ENCODE measurements around the gene CLEC7A.

CLEC7A gene

DNA sequence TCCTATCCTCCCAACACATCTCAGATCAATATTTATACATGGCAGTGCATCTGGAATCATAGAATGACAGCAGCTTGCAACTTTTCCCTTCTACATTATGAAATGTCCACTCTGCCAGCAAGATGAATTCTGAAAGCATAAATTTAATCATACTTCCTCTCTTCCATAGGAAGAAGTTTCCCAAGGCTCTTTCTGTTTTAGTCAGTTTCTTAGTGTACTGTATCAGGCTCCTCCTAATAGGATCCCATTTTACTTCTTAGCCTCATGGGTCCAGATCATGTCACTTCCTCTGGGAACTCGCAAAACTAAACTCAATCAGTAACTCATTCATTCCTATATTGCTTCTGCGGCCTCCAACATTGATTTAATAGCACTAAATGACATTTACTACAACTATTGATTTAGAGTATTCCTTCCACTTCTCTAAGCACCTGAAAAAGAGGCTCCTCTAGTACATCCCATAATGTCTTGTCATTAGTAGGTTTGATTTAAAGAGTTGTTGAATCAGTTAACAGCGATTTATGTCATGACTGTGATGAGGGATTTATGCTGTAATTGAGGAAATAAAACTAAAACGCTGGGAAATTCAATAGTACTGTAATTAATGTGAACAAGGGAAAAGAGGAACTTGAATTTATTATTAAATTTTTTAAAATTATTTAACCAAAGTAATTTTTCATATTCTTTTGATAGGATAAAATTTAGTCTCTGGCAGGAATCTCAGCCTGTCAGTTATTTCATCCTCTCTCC lies 35.2 kb downstream of the CLEC7A start:
- DNase-seq (ENCODE audit: low read depth in 2 of 2), result no peak

DNA sequence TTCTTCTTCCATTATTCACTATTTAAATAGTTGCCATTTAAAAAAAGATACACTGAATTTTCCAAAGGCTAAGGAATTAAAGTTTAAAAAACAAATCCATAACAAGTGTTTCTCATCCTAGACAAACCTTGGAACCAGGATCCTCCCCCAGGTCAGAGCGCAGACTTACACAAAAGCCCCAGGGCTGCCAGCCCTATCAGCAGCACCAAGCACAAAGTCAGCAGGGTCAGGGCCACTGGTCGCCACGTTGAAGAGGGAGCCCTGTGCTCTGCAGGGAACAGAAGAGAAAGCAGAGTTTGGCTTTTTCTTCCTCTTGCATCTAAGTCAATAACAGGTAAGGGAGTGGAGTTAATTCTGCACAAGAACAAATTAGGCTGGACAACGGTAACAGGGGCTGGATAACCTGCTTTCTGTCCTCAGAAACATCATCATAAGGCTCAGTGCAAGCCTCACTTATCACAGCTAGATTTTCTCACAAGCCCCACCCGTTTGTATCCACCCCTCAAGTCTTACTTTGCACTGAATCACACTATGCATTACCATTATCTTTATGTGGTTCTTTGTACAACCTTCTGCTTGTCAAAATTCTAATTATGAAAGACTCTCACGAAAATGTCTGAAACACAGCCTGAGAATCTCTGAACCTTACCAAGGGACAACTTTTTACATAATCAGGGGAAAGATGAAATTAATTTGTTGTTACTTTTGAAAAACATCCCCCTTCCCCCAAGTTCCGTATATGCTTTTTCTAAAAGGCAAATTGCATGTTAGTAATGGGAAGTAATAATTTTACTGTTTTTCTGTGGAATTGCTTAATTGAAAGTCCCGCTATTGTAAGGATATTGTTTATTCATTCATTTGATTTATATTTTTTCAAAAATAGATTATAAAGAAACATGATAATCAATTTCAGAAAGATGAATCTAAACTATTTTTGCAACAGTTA lies 40.8 kb downstream of the CLEC7A start:
- no peak for DNase-seq (ENCODE audit: low read depth in 2 of 2)

DNA sequence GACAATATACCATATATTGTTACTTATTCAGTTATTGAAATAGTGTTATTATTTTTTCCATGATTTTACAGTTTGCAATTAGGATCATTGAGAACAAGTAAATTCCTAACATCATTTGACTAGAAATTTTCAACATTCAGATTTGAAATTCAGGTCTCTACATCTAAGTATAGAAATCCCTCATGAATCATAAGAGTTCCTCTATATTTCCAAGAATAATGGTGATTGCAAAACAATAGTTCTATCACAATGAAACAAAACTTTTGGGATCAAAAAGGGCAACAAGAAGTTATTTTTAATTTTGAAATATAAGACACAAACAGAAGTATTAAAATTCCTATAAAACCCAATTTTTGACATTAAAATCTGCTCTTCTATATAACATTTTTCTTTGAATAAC lies 42.0 kb downstream of the CLEC7A start:
- no peak for DNase-seq (ENCODE audit: low read depth in 2 of 2)

DNA sequence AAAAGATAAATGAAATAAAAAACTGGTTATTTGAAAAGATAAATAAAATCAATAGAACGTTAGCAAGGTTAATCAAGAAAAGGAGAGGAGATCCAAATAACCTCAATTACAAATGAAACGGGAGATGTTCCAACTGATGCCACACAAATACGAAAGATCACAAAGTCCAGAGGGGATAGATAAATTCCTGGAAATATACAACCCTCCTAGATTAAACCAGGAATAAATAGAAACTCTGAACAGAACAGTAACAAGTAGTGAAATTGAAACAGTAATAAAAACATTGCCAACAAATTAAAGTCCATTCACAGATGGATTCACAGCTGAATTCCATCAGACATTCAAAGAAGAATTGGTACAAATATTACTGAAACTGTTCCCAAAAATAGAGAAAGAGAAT lies 43.6 kb downstream of the CLEC7A start:
- no peak for DNase-seq (ENCODE audit: low read depth in 2 of 2)

DNA sequence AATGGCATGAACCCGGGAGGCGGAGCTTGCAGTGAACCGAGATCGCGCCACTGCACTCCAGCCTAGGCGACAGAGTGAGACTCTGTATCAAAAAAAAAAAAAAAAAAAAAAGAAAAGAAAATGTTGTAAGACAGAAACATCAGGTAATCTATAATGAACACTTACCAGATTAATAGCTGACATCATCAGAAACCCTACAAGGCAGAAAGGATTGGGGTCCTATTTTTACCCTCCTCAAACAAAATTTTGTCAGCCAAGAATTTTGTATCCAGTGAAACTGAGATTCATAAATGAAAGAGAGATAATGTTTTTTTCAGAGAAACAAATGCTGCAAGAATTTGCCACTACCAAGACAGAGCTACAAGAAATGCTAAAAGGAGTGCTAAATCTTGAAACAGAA lies 45.3 kb downstream of the CLEC7A start:
- no peak for DNase-seq (ENCODE audit: low read depth in 2 of 2)

DNA sequence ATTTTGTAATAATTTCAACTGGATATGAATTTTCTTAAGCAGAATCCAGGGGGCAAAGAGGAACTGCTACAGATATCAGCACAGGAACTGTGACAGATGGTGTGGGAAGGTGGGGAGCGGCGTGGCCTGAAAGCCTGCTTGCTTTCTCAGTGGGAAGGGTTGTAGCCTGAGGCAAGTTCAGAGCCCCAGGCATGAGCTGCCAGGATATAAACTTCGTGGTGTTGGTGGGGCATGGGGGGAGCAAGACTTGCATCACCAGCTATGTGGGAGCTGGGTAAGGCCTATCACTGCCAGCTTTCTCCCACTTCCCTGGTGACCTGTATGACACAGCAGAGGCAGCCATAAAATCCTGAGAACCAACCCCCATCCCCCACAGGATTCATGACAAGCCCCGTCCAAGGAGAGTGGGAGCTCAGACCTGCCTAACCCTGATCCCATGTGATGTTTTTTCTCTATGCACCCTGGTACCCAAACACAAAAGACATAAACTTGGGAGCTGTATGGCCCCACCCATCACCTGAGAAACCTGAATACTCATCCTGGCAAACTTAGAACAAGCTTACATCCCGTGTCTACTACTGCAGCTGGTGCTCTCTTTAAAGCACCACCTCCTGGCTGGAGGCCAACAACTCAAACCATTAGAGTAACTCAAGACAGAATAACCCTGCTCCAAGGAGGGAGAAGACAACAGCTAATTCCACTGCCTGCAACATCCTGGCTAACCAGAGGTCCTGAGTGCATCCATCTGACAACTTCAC lies 47.7 kb downstream of the CLEC7A start:
- DNase-seq (ENCODE audit: low read depth in 2 of 2), result no peak

DNA sequence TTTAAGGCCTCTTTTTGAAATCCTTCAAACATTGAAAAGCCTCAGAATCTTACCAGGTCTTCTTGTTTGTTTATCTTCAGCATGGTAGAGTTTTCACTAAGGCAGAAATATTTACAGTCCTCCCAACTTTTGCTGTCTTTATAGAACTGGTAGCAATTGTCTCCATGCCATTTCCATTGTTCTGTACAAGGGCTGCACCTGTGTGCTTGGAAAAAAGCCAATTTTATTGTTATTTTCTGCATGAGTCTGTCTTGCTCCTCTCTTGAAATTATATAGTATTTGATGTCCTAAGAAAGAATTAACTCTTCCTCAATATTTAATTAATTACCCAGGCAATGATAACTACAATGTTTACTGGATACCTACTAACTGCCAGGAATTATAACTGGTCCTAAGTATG lies 54.5 kb downstream of the CLEC7A start:
- no peak for DNase-seq (ENCODE audit: low read depth in 2 of 2)

DNA sequence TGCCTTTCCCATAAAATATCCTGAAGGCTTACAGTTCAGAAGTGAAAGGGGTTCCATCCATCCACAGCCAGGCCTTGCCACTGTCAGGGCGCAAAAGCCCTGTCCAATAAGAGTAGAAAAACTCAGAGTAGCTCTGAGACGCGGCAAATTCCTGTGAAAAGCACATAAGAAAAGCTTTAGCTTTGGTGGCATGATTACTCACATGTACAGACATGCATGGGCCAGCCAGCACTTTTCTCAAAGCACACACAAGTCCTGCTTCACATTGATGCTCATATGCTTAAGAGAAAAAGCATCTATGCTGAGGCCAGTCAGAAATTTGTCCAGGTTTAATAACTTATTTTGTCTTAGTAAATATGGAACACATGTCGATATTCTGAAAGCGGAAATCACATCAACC lies 56.7 kb downstream of the CLEC7A start:
- no peak for DNase-seq (ENCODE audit: low read depth in 2 of 2)

DNA sequence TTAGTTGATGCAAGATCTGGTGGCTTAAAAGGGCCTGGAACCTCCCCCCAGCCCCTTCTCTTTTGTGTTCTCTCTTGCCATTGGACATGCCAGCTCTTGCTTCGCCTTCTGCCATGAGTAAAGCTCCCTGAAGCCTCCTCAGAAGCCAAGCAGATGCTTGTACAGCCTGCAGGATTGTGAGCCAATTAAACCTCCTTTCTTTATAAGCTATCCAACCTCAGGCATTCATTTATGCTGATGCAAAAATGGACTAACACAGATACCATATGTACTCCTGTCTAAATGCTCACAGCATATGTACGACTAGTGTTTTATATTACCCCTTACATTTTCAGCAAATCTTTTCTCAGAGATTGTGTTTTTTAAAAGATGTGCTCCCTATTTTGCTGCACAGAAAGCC lies 57.9 kb downstream of the CLEC7A start:
- no peak for DNase-seq (ENCODE audit: low read depth in 2 of 2)

DNA sequence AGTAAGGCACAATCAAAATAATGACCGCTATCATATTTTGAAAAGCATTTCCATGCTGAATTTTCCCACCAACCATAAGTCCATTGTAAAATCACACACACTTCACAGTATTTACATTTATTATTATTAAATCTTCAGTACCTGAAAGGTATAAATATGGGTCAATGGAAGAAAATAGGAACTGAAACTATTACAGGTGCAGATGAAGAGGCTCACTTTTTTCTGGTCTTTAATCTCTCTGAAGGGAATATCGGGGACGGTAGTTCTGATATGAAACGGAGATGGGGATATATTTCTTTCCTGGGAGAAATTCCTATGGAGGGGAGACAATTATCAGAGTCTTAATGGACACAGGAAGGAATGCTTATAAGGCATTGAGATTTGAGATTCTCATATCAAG lies 59.6 kb downstream of the CLEC7A start:
- DNase-seq (ENCODE audit: low read depth in 2 of 2), result no peak

DNA sequence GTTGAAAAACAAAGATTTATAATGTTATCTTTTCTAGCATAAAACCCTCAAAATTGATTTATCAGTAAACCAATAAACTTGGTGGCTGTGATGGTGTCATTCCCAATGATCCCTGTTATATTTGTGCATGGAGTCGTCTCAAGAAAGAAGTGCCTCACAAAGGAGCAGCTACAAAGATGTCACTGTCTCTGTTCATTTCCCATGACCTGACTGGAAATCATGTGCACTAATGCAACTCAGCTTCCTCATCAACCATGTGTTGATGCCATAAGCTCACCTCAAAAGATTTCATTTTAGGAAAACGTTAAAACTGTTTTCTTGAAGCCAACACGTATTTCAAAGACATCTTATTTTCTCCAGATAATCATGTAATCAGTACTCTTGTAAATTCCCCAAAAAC lies 60.0 kb downstream of the CLEC7A start:
- DNase-seq (ENCODE audit: low read depth in 2 of 2), result no peak

DNA sequence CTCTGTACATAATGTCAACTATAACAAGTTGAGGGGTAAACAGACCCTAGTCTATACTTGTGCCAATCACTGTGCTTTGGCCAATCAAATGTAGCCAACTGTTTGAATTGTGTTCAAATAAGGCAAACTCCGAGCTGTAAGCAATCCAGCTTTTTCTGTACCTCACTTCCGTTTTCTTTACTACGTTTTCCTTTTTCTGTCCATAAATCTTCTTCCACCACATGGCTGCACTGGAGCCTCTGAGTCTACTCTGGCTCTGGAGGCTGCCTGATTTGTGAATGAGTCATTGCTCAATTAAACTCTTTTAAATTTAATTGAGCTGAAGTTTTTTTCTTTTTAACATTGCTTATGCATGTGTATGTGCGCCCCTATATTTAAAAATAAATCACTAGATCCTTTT lies 60.9 kb downstream of the CLEC7A start:
- DNase-seq (ENCODE audit: low read depth in 2 of 2), result no peak

DNA sequence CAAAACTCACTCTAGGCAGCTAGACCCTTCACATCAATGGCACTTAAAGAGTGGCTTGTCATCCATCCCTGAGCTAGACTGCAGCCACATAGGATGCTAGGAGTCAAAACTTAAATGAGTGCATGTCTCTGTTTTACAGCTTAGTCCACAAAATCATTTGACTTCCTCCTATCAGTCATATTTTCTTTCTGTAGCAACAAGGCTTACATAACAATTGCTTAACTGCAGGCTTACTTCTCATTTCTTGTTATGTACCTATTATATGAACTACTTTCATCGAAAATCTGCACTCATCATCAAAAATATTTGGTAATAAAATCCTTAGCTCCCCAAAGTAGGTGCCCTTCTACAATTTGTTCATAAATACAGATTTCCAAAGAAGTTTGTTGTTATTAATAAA lies 61.4 kb downstream of the CLEC7A start:
- DNase-seq (ENCODE audit: low read depth in 2 of 2), result no peak

DNA sequence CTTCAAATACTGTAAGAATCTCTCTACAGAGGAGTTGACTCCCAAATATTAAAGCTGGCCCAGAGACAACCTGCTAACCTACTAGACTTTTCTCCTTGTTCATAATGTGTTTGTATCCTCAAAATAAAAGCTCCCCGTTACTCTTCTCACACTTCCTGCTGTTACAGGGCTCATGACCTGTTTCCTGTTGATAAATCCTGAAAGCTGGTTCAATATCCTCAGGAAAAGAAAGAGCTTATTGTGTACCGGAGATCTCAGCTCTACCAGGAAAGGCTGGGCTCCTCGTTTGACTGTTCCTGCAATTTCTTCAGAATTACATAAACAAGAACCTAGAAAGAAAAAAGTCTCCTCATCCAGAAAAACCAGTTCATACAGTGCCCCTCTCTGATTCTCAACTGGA lies 62.1 kb downstream of the CLEC7A start:
- no peak for DNase-seq (ENCODE audit: low read depth in 2 of 2)

DNA sequence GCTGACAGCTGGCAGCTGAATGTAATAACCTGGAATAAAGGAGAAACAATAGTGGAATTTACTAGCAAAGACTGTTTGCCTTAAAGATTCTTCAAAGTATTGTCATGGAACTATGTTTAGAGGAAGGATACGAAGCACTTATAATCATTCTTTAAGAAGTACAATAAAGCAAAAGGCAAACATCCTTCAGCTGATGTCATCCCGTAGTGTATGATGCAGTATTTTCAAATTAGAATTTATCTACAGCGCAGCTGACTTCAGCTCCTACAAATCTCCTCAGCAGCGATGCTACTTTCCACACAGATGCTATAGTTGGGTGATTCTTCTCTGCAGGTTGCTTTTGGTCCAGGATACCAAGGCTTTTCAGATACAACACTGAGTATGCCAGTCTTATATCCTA lies 62.7 kb downstream of the CLEC7A start:
- no peak for DNase-seq (ENCODE audit: low read depth in 2 of 2)

Measured in stimulated activated CD8-positive, alpha-beta memory T cell treated with anti-CD3 and anti-CD28 coated beads, Interleukin-2, amount 100 ng/mL, for 1 hour (primary cell).